IPS-15b (cell line): ENCODE data around the gene PKN1.
A peak's percentile ranks its signal among the peaks of the same experiment; 100 is the strongest.
"Not testable (repeated sequence)": the region's sequence is repeated elsewhere in the genome, so short reads cannot be mapped to it uniquely, and the experiment has no call there.

Experiments
- H3K27me3 ChIP-seq: one replicate; pipeline ENCODE4 v1.6.1; 2013; ENCODE audit warnings: low read length; ENCODE audit not compliant: control insufficient read depth, insufficient read depth
- H3K36me3 ChIP-seq: one replicate; pipeline ENCODE4 v1.6.1; 2013; ENCODE audit warnings: low read length; ENCODE audit not compliant: control insufficient read depth, insufficient read depth
- H3K4me1 ChIP-seq: one replicate; pipeline ENCODE4 v1.6.1; 2013; ENCODE audit warnings: mild to moderate bottlenecking, low read length; ENCODE audit not compliant: control insufficient read depth, insufficient read depth
- H3K4me3 ChIP-seq: one replicate; pipeline ENCODE4 v1.5.1; 2013; ENCODE audit warnings: low read depth, low read length
- H3K9ac ChIP-seq: one replicate; pipeline ENCODE4 v1.6.1; 2013; ENCODE audit warnings: low read depth, mild to moderate bottlenecking, low read length
- H3K9me3 ChIP-seq: one replicate; pipeline ENCODE4 v1.6.1; 2013; ENCODE audit warnings: mild to moderate bottlenecking, low read length; ENCODE audit not compliant: control insufficient read depth, insufficient read depth

The PKN1 gene

DNA sequence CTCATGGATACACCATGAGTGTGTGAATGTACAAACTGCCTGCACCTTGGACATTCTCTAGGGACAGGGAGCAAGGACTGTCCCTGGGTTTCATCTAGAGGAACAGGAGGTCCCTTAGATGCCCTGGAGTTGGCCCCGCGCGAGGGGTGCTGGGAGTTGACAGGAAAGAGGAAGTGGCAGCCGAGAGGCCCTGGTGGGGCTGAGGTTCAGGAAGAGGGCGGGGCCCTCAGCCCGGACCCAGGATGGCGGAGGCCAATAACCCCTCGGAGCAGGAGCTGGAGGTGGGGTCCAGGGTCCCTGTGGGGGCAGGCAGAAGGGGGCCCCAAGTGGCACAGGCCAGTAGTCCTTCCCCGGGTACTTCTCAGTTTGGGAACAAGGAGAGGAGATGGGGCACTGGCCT is 6.9 kb downstream of the PKN1 start:
- Histone ChIP-seq H3K9ac (peak overlapping the region; percentile 24), H3K4me3 (no peak overlapping the region), H3K36me3 (peaks cover 29% of the 10 kb centered on the region), H3K9me3 (no peaks in the 10 kb centered on the region), H3K4me1 (no peaks in the 10 kb centered on the region), H3K27me3 (no peaks in the 10 kb centered on the region)

GRCh38 chr19:14441041-14441938 is 8.2 kb downstream of the PKN1 start:
- peaks cover 33% of the 10 kb centered on the region for H3K36me3 ChIP-seq
- H3K9me3 ChIP-seq = no peaks in the 10 kb centered on the region
- no peak overlapping the region for H3K4me3 ChIP-seq
- H3K4me1 ChIP-seq = no peaks in the 10 kb centered on the region
- H3K9ac ChIP-seq = peak overlapping the region; percentile 24
- no peaks in the 10 kb centered on the region for H3K27me3 ChIP-seq

DNA sequence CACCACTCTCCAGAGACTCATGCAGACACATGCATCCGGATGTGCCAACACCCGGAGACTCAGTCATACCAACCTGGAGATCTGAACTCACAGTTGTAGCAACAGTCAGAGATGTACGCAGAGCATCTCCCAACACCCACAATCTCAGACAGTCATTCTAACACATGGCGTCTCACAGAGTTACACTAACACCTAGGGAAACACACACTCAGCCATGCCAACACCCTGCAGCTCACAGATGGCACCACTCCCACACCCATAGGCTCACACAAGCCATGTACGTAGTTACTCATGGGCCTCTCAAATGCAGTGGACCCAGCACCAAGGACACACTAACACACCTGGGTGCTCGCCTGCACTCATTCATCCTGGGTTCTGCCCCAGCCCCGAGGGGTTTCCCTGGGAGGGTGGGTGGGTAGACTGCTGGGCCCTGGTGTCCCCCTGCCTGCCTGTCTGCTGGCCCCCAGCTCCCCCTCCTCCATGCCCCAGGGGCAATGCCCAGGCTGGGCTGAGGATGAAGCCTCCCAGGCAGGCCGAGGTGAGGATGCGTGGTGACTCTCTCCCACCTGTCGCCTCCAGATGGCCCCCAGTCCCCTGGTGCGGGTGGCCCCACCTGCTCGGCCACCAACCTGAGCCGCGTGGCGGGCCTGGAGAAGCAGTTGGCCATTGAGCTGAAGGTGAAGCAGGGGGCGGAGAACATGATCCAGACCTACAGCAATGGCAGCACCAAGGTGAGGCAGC is 10.0 kb downstream of the PKN1 start:
- no peak overlapping the region for H3K9ac ChIP-seq
- peaks cover 36% of the 10 kb centered on the region for H3K36me3 ChIP-seq
- H3K9me3 ChIP-seq = no peaks in the 10 kb centered on the region
- no peaks in the 10 kb centered on the region for H3K4me1 ChIP-seq
- no peaks in the 10 kb centered on the region for H3K27me3 ChIP-seq
- H3K4me3 ChIP-seq = no peak overlapping the region

DNA sequence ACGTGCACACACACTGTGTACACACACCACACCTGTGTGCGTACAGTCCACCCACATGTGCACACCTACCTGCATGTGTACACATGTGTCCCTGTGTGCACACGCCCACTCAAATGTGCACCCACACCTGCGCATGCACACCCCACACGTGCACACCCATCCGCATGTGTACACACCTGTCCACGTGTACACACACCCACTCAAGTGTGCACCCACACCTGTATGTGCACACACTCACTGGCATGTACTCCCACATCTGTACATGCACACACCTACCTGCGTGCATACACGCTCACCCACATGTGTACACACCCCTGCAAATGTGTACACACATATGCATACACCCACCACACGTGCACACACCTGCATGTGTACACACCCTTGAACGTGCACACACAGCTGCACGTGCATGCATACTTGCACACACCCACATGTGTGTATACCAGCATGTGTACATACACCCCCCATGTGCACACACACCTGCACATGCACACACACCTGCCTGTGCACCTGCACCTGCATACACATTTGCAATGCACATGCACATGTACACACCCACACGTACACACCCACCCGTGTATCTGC is 10.6 kb downstream of the PKN1 start:
- no peaks in the 10 kb centered on the region for H3K27me3 ChIP-seq
- H3K4me3 ChIP-seq = no peak overlapping the region
- H3K36me3 ChIP-seq = peaks cover 41% of the 10 kb centered on the region
- no peaks in the 10 kb centered on the region for H3K9me3 ChIP-seq
- no peaks in the 10 kb centered on the region for H3K4me1 ChIP-seq
- H3K9ac ChIP-seq = no peak overlapping the region

DNA sequence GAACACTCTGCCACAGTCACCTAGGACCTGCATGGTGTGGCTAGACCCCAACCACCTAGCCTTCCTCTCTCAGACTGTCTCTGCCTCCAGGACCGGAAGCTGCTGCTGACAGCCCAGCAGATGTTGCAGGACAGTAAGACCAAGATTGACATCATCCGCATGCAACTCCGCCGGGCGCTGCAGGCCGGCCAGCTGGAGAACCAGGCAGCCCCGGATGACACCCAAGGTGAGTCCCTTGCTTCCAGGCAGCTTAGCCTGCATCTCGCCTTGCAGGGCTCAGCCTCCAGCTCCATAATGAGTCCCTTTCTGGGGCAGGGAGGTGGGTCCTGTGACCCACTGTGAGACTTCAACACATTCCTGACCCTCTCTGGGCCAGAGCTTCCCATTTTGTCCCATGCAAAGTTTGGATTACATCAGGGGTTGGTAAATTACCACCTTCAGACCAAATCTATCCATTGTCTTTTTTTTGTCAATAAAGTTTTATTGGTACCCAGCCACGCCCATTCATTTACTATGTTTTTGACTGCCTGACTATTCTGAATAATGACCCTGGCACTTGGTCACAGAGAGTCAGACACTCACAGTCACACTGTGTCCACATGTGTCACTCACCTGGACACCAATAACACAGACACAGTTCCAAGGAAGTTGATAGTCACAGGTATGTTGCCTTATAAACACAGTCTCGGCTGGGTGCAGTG is 13.4 kb downstream of the PKN1 start:
- peaks cover 47% of the 10 kb centered on the region for H3K36me3 ChIP-seq
- no peaks in the 10 kb centered on the region for H3K4me1 ChIP-seq
- no peaks in the 10 kb centered on the region for H3K9me3 ChIP-seq
- H3K27me3 ChIP-seq = no peaks in the 10 kb centered on the region
- no peak overlapping the region for H3K9ac ChIP-seq
- no peak overlapping the region for H3K4me3 ChIP-seq

- H3K9me3 ChIP-seq = no peaks in the 10 kb centered on the region
- peaks cover 32% of the 10 kb centered on the region for H3K36me3 ChIP-seq
- H3K4me3 ChIP-seq = no peak overlapping the region
- no peaks in the 10 kb centered on the region for H3K4me1 ChIP-seq
- no peaks in the 10 kb centered on the region for H3K27me3 ChIP-seq
- no peak overlapping the region for H3K9ac ChIP-seq
Measured at GRCh38 chr19:14449321-14449720, 16.2 kb downstream of the PKN1 start.

- no peak overlapping the region for H3K4me3 ChIP-seq
- H3K36me3 ChIP-seq = peaks cover 25% of the 10 kb centered on the region
- no peaks in the 10 kb centered on the region for H3K27me3 ChIP-seq
- H3K4me1 ChIP-seq = no peaks in the 10 kb centered on the region
- H3K9me3 ChIP-seq = no peaks in the 10 kb centered on the region
- H3K9ac ChIP-seq = no peak overlapping the region
Measured at GRCh38 chr19:14450168-14450874, 17.2 kb downstream of the PKN1 start.

GRCh38 chr19:14450876-14451275 is 17.8 kb downstream of the PKN1 start:
- Histone ChIP-seq H3K36me3 (peaks cover 25% of the 10 kb centered on the region), H3K4me1 (no peaks in the 10 kb centered on the region), H3K4me3 (no peak overlapping the region), H3K9me3 (no peaks in the 10 kb centered on the region), H3K27me3 (no peaks in the 10 kb centered on the region), H3K9ac (no peak overlapping the region)

GRCh38 chr19:14452303-14452702 is 19.2 kb downstream of the PKN1 start:
- H3K36me3 ChIP-seq = peaks cover 18% of the 10 kb centered on the region
- not testable (repeated sequence) for H3K4me1 ChIP-seq, H3K9ac ChIP-seq, H3K4me3 ChIP-seq, H3K27me3 ChIP-seq, H3K9me3 ChIP-seq

DNA sequence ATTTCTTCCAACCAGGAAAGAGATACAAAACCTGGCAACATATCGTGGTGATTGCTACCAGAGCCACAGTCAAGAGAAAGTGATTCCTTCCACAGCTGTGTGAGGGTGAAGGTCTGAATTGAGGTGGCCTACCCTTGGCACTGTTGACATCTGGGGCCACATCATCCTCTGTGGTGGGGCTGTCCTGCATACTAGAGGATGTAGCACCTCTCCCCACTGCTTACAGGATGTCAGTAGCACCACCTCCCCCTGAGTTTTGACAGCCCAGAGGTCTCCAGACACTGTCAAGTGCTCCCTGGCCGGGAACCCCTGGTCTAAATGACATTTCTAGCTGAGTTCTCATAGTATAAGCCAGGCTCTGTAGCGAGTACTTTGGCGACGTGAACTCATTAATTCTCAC is 26.6 kb downstream of the PKN1 start:
- Histone ChIP-seq H3K27me3 (no peaks in the 10 kb centered on the region), H3K4me3 (no peak overlapping the region), H3K4me1 (no peaks in the 10 kb centered on the region), H3K36me3 (peaks cover 12% of the 10 kb centered on the region), H3K9ac (no peak overlapping the region), H3K9me3 (no peaks in the 10 kb centered on the region)

DNA sequence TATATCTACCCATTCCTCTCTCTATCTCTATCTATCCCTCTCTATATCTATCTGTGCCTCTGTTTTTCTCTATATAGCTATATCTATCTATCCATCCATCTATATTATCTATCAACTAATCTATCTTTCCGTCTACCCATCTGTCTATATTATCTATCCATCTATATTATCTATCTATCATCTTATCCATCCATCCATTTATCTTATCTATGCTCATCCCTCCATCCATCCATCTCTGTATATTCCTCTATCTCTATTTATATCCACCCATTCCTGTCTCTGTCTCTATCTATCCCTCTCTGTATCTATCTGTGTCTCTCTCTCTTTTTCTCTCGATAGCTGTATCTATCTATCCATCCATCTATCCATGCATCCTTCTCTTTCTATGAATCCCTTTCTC is 27.8 kb downstream of the PKN1 start:
- H3K9me3 ChIP-seq = no peaks in the 10 kb centered on the region
- H3K9ac ChIP-seq = no peak overlapping the region
- H3K36me3 ChIP-seq = peaks cover 16% of the 10 kb centered on the region
- H3K4me1 ChIP-seq = no peaks in the 10 kb centered on the region
- no peak overlapping the region for H3K4me3 ChIP-seq
- no peaks in the 10 kb centered on the region for H3K27me3 ChIP-seq
